ENCODE data around the gene TBATA. TPM values are rescaled to one million over a fixed set of nuclear protein-coding genes. Genes with fewer than 3 reads are reported as not detected.

TBATA gene
- total and polyA plus RNA-seq, 2 of the 8 experiments (the other 6 are each of a cell fraction or from before 2014, with no cell fraction given): not detected

DNA sequence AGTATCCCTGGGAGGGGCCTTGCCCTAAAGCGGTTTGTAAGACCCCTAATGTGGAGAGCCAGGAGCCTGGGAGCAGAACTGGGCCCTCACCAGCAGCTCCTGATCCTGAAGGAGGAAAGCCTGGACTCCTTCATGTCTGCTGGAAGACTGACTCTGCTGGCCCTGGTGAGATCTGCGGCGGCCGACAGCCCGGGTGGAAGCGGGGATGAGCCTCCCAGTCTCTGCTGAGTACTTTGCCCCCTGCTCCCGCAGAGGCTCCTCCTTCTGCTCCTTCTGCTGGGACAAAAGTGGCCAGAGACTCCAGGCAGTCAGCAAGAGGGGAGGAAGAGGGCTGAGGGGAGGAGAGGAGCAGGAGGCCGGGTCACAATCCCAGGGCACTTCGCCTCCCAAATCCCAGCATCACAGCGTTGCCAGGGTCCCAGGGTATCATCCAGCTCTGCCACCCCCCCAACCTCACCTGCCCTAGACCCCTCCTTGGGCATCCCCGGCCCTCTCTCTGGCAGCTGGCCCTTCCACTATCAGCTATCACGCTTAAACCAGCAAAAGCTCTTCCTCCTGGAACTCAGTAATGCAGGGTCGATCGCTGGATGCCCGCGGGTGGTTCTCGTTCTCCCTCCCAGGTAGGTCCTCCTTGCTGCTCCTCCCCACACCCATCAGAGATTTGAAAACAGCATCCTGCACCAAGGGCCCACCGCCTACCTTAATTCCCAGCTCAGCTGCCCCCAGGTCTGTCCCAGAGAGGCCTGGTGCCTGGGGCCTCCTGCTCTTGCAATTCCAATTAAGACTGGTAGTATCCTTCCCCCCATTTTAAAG lies 7.9 kb downstream of the TBATA start (continued):
- TF ChIP-seq SIN3A (conservative IDR thresholded peaks at IDR 0.05 in 1 of 2, IDR thresholded peaks at IDR 0.05 in 1 of 2; ENCODE audit: low read depth in 1 of 2, low read length in 2 of 2): no peak
- no peak for TF ChIP-seq CHD1 (IDR thresholded peaks at IDR 0.05; ENCODE audit: low read depth, low read length)
- no peak for TF ChIP-seq POLR2AphosphoS5 (IDR thresholded peaks at IDR 0.05; ENCODE audit: low read depth, low read length)
- TF ChIP-seq CHD2 (IDR thresholded peaks at IDR 0.05; ENCODE audit: low read length): no peak
- TF ChIP-seq HDAC6 (IDR thresholded peaks at IDR 0.05; ENCODE audit: low read depth, low read length): no peak
- no peak for TF ChIP-seq SP4 (IDR thresholded peaks at IDR 0.05; ENCODE audit: low read length)
- no peak for TF ChIP-seq TAF7 (optimal IDR thresholded peaks at IDR 0.05; ENCODE audit: borderline replicate concordance, low read depth, low read length)
- TF ChIP-seq KDM4A (IDR thresholded peaks at IDR 0.05; ENCODE audit: low read depth, low read length, severe bottlenecking): no peak
- no peak for TF ChIP-seq TEAD4 (IDR thresholded peaks at IDR 0.05; ENCODE audit: low read depth, low read length)
- TF ChIP-seq BACH1 (IDR thresholded peaks at IDR 0.05; ENCODE audit: low read length): no peak

Data from H1 (cell line).